Fibroblast of villous mesenchyme (primary cell): ENCODE measurements around the gene ARHGEF28. TPM values are rescaled to one million over a fixed set of nuclear protein-coding genes. Genes with fewer than 3 reads are reported as not detected.
A peak's percentile ranks its signal among the peaks of the same experiment; 100 is the strongest.

Experiments used
- DNase-seq: peaks from one replicate; pipeline ENCODE4 v3.0.0-alpha.2; 2010; ENCODE audit warnings: low read depth
- H3K4me3 ChIP-seq: 2 replicates; pipeline ENCODE4 v1.5.1; 2011; ENCODE audit warnings: low read depth, mild to moderate bottlenecking, low read length
- total RNA-seq: library from RNA; depleted of rRNA; stranded (reverse); fragments of >200 nt; gene quantifications from 2 replicates; pipeline ENCODE4 v1.2.3, GENCODE V29; 2012
- TF ChIP-seq, protein P1 (sequence below): IDR thresholded peaks from 2 replicates; pipeline ENCODE4 v1.5.1; 2012; ENCODE audit warnings: low read depth, mild to moderate bottlenecking, low read length; ENCODE audit not compliant: insufficient read depth

ARHGEF28 gene
- total RNA-seq, 1 donor, result 40.2 TPM

DNA sequence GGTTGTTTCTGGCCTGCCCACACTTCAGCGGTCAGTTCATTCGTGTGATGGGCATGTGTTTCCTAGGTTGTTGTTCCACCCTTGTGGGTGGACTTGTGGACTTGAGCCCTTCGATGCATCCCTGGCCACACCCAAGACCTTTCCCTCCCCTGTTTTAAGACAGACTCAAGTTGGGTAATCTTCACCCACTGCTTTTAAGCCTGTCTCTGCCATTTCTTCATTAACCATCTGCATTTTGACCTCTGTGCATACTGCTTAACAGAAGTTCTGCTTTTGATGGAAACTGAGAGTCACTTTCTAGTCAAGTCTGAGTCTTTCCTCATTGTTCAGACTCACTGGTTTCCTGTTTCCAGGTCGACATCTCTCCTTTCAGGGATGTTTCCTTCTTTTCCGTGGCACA, 233.7 kb downstream of the ARHGEF28 start:
- TF ChIP-seq, protein P1, sequence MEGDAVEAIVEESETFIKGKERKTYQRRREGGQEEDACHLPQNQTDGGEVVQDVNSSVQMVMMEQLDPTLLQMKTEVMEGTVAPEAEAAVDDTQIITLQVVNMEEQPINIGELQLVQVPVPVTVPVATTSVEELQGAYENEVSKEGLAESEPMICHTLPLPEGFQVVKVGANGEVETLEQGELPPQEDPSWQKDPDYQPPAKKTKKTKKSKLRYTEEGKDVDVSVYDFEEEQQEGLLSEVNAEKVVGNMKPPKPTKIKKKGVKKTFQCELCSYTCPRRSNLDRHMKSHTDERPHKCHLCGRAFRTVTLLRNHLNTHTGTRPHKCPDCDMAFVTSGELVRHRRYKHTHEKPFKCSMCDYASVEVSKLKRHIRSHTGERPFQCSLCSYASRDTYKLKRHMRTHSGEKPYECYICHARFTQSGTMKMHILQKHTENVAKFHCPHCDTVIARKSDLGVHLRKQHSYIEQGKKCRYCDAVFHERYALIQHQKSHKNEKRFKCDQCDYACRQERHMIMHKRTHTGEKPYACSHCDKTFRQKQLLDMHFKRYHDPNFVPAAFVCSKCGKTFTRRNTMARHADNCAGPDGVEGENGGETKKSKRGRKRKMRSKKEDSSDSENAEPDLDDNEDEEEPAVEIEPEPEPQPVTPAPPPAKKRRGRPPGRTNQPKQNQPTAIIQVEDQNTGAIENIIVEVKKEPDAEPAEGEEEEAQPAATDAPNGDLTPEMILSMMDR, result no peak
- no peak overlapping the region for H3K4me3 ChIP-seq
- no peak for DNase-seq

DNA sequence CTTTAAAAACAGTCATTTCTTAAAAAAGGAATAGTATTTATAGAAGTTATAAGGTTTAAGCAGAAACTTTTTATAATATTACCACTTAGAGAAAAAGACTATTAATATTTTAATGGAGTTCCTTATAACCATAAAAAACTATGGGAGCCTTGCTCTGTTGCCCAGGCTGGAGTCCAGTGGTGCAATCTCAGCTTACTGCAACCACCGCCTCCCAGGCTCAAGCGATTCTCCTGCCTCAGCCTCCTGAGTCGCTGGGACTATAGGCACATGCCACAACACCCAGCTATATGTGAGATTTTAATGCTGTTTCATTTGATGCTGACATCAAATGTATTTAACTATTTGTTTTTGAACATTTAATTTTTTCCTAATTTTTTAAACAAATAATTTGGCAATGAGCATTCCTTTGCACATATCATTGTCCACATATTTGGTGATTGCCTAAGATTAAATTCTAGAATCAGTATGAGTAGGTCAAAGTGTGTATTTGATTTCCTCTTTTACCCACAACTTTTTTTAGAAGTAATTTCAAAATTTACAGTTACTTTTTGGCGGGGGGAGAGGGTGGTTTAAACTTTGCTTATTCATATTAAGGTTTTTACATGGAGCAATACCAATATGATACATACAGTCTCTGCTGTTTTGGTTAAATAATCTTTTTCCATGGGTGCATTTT, 235.5 kb downstream of the ARHGEF28 start:
- DNase-seq, result no peak
- H3K4me3 ChIP-seq, result no peak overlapping the region
- TF ChIP-seq, protein P1, result no peak

DNA sequence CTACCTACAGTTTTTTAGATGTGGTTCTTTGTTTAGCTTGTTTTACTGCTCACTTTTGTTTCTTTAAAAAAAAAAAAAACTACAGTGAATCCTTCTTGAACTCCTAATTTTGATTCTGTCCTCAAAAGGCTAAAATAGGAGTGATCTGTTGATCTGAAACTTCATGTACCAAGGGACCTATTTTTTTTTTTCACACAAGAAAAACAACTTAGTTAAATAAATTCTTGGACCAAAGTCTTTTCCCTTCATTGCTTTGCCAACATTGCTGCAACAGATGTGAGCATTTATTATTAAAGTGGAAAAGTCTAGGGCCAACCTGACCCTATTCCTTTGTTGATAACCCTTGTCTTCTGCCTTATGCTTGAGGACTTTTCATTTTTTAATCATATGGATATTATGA, 236.8 kb downstream of the ARHGEF28 start:
- TF ChIP-seq, protein P1, result no peak
- no peak overlapping the region for H3K4me3 ChIP-seq
- DNase-seq, result no peak

DNA sequence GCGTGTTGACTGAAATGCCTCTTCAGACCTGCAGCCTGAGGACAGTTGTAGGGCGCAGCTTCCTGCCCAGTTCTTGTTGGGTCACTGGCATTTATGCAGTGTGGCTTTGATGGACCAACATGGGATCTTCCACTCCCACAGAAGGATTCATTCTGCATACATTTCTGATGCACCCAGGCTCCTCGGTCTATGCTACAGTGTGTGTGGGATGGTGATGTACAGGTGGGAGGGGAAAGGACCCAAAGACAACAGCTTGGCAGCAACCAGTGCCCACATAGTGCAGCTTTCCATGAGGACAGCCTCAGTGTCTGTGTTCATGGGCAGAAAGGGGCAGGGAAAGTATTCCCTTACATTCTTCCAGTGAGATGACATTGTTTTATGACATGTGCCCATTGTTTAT, 237.9 kb downstream of the ARHGEF28 start:
- TF ChIP-seq, protein P1, result no peak
- no peak overlapping the region for H3K4me3 ChIP-seq
- no peak for DNase-seq

DNA sequence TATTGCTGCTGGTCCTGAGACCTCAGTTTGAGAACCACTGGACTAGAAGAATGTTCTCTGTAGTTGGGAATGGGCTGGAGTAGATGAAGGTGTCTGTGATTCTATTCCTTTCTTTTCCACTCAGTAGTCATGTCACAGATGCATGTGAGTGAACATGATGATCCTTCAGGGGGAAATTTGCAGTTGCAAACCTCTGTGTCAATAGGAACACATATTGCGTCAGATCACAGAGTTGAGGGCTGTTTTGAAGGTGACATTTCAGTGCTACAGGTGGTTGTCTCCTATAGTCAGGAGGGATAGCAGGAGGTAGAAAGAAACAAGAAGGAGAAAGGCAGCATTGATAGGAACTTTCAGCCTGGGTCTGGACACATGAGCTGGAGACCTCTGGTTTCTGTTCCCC, 239.3 kb downstream of the ARHGEF28 start:
- TF ChIP-seq, protein P1, result no peak
- no peak overlapping the region for H3K4me3 ChIP-seq
- DNase-seq, result no peak

DNA sequence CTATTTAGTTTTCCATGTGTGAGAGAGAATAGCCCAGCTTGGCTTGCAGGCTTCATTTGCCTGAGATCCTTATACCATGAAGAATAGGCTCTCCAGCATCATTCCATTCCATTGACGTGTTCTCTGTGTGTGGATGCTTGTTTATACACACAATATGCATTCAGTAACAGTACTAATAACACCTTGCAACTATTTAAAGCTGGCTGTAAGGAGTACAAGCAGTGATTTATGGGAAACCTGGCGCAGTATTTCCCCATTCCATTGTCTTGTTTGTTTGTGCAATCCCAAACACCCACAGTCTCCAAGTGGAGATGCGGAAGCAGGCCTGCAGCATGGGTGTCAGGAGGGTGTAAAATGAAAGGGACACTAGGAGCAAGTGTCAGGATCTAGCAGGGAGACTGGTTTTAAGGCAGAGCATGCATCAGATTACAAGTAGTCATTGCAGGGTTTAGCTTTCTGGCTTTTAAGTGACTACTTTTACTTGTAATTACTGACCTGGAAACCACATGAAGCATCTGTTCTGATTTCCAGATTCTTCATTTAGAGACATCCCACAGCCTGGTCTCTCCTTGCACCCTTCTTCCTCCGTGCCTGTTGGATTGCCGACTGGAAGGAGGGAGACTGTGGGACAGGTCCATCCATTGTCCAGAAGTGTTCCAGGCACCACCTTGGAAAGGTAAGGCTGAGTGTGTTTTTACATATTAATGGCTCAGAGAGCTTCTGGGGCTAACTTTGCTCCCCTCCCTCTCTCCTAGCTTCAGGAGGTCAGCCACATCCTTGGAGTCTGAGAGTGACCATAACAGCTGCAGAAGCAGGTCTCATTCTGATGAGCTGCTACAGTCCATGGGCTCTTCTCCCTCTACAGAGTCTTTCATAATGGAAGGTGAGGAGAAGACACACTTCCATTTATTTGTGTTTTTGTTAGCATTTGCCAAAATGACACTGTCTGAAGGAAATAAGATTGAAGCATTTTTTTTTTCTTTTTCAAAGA, 241.6 kb downstream of the ARHGEF28 start:
- TF ChIP-seq, protein P1, result no peak
- DNase-seq, result peak; percentile 55
- no peak overlapping the region for H3K4me3 ChIP-seq
